Measurements from ENCODE around the gene SLAIN1.
"Not testable (repeated sequence)": the region's sequence is repeated elsewhere in the genome, so short reads cannot be mapped to it uniquely, and the experiment has no call there.

The SLAIN1 gene

GRCh38 chr13:77697217-77698103 lies at the start of gene SLAIN1:
SLAIN1 (plus strand) TSS chr13:77697687; CDS start chr13:77697914, 227 bp downstream.
- peak; percentile 48 for DNase-seq (ENCODE audit: low spot score)

- DNase-seq (ENCODE audit: low spot score) = no peak
Measured at GRCh38 chr13:77650409-77650808, 47.1 kb upstream of the SLAIN1 start.

- no peak for DNase-seq (ENCODE audit: low spot score)
Measured at GRCh38 chr13:77653301-77653700, 44.2 kb upstream of the SLAIN1 start.

GRCh38 chr13:77660016-77660415 lies 37.5 kb upstream of the SLAIN1 start:
- not testable (repeated sequence) for DNase-seq (ENCODE audit: low spot score)

GRCh38 chr13:77660841-77661250 lies 36.6 kb upstream of the SLAIN1 start:
- DNase-seq (ENCODE audit: low spot score) = no peak

- DNase-seq (ENCODE audit: low spot score) = not testable (repeated sequence)
Measured at GRCh38 chr13:77662301-77662700, 35.2 kb upstream of the SLAIN1 start.

GRCh38 chr13:77662831-77663230 lies 34.7 kb upstream of the SLAIN1 start:
- not testable (repeated sequence) for DNase-seq (ENCODE audit: low spot score)

- DNase-seq (ENCODE audit: low spot score) = no peak
Measured at GRCh38 chr13:77674852-77675251, 22.6 kb upstream of the SLAIN1 start.

GRCh38 chr13:77678691-77679235 lies 18.7 kb upstream of the SLAIN1 start:
- no peak for DNase-seq (ENCODE audit: low spot score)

GRCh38 chr13:77687799-77688198 lies 9.7 kb upstream of the SLAIN1 start:
- DNase-seq (ENCODE audit: low spot score) = no peak

- no peak for DNase-seq (ENCODE audit: low spot score)
Measured at GRCh38 chr13:77691871-77692270, 5.6 kb upstream of the SLAIN1 start.

- peak; percentile 74 for DNase-seq (ENCODE audit: low spot score)
Measured at GRCh38 chr13:77692746-77693448, 4.6 kb upstream of the SLAIN1 start.

- no peak for DNase-seq (ENCODE audit: low spot score)
Measured at GRCh38 chr13:77693449-77693940, 4.0 kb upstream of the SLAIN1 start.

GRCh38 chr13:77696006-77696878 lies 1.2 kb upstream of the SLAIN1 start:
- DNase-seq (ENCODE audit: low spot score) = no peak

- DNase-seq (ENCODE audit: low spot score) = no peak
Measured at GRCh38 chr13:77696879-77697216, 639 bp upstream of the SLAIN1 start.

GRCh38 chr13:77698201-77699058 lies 943 bp downstream of the SLAIN1 start:
- peak; percentile 19 for DNase-seq (ENCODE audit: low spot score)

GRCh38 chr13:77699059-77699680 lies 1.7 kb downstream of the SLAIN1 start:
- DNase-seq (ENCODE audit: low spot score) = no peak

GRCh38 chr13:77701305-77701704 lies 3.8 kb downstream of the SLAIN1 start:
- DNase-seq (ENCODE audit: low spot score) = no peak

GRCh38 chr13:77702366-77702765 lies 4.9 kb downstream of the SLAIN1 start:
- DNase-seq (ENCODE audit: low spot score) = no peak

- no peak for DNase-seq (ENCODE audit: low spot score)
Measured at GRCh38 chr13:77703408-77703807, 5.9 kb downstream of the SLAIN1 start.
